Nephron (organoid): Measurements from ENCODE around the gene INTS3.
"Not testable (repeated sequence)": the region's sequence is repeated elsewhere in the genome, so short reads cannot be mapped to it uniquely, and the experiment has no call there.

Experiments used
- H3K27ac Mint-ChIP-seq, 3 experiments: 2 replicates each; pipeline ENCODE4 v1.8.0; 2020; ENCODE audit warnings: mixed read lengths in 3 of 3, mild to moderate bottlenecking in 2 of 3, moderate library complexity in 1 of 3
- H3K27me3 Mint-ChIP-seq: 2 replicates; pipeline ENCODE4 v1.8.0; 2021; ENCODE audit warnings: low read depth, mild to moderate bottlenecking, moderate library complexity, mixed read lengths
- H3K36me3 Mint-ChIP-seq: 2 replicates; pipeline ENCODE4 v1.8.0; 2020; ENCODE audit warnings: low read depth, mixed read lengths
- H3K4me1 Mint-ChIP-seq: 2 replicates; pipeline ENCODE4 v1.8.0; 2020; ENCODE audit warnings: mixed read lengths
- H3K4me3 Mint-ChIP-seq, 3 experiments: 2 replicates each; pipeline ENCODE4 v1.8.0; 2020; ENCODE audit warnings: mild to moderate bottlenecking in 3 of 3, mixed read lengths in 3 of 3, moderate library complexity in 2 of 3
- H3K9me3 Mint-ChIP-seq: 2 replicates; pipeline ENCODE4 v1.8.0; 2020; ENCODE audit warnings: mixed read lengths
- TF ChIP-seq, protein P1 (sequence below), 3 experiments: fragments of 200-600 bp; sonication (generic); IDR thresholded peaks; one replicate each; pipeline ENCODE4 v1.5.0; 2021; ENCODE audit warnings: antibody characterized with exemption in 3 of 3; ENCODE audit not compliant: unreplicated experiment in 3 of 3

Gene INTS3

DNA sequence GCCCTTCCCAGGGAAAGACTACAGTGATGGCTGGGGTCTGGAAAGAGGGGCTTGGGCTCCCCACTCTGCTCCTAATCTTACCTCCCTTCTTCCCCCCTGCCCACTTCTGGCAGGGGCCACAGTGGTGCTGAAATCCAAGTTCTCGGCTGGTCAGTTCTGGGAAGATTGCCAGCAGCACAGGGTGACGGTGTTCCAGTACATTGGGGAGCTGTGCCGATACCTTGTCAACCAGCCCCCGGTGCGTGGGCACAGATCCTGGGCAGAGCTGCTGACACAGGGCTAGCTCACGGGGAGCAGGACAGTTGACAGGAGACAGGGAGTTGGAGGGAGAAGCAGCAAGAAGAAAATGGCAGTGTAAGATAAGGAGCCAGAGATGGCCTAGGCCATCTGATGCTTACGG, 49.8 kb downstream of the INTS3 start:
- TF ChIP-seq, protein P1, sequence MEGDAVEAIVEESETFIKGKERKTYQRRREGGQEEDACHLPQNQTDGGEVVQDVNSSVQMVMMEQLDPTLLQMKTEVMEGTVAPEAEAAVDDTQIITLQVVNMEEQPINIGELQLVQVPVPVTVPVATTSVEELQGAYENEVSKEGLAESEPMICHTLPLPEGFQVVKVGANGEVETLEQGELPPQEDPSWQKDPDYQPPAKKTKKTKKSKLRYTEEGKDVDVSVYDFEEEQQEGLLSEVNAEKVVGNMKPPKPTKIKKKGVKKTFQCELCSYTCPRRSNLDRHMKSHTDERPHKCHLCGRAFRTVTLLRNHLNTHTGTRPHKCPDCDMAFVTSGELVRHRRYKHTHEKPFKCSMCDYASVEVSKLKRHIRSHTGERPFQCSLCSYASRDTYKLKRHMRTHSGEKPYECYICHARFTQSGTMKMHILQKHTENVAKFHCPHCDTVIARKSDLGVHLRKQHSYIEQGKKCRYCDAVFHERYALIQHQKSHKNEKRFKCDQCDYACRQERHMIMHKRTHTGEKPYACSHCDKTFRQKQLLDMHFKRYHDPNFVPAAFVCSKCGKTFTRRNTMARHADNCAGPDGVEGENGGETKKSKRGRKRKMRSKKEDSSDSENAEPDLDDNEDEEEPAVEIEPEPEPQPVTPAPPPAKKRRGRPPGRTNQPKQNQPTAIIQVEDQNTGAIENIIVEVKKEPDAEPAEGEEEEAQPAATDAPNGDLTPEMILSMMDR (IDR thresholded peaks at IDR 0.05; ENCODE audit: unreplicated experiment in 3 of 3) = no peak
- Mint-ChIP-seq H3K36me3 (peaks cover 9% of the 10 kb centered on the region), H3K9me3 (no peaks in the 10 kb centered on the region), H3K27me3 (peaks cover 10% of the 10 kb centered on the region), H3K4me3 (peak overlapping the region; percentile 29 to 80 (median 43)), H3K27ac (peak overlapping the region in 2 of 3 experiments; percentile 27 to 48), H3K4me1 (peaks cover 25% of the 10 kb centered on the region)

DNA sequence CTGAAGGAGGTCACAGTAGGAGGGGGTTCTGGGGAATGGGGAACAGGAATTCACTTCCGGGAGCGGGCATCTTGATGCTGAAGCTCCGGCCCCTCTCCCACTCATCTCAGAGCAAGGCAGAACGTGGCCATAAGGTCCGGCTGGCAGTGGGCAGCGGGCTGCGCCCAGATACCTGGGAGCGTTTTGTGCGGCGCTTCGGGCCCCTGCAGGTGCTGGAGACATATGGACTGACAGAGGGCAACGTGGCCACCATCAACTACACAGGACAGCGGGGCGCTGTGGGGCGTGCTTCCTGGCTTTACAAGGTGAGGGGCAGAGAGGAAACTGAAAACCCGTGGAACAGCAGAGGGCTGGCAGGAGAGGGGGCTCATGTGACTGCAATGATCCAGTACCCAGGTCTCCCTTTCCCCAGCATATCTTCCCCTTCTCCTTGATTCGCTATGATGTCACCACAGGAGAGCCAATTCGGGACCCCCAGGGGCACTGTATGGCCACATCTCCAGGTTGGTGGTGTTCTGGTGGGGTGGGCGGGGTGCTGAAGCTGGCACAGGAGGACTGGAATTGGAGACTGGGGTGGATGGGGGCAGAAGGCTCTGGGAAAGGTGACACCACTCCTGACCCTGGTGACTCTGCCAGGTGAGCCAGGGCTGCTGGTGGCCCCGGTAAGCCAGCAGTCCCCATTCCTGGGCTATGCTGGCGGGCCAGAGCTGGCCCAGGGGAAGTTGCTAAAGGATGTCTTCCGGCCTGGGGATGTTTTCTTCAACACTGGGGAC, 50.4 kb downstream of the INTS3 start:
- no peaks in the 10 kb centered on the region for H3K9me3 Mint-ChIP-seq
- H3K27me3 Mint-ChIP-seq = peaks cover 10% of the 10 kb centered on the region
- peaks cover 27% of the 10 kb centered on the region for H3K4me1 Mint-ChIP-seq
- TF ChIP-seq, protein P1 (IDR thresholded peaks at IDR 0.05; ENCODE audit: unreplicated experiment in 3 of 3) = no peak
- H3K36me3 Mint-ChIP-seq = peaks cover 9% of the 10 kb centered on the region
- H3K4me3 Mint-ChIP-seq = peak overlapping the region in 2 of 3 experiments; percentile 3 to 80
- H3K27ac Mint-ChIP-seq = peak overlapping the region in 2 of 3 experiments; percentile 27 to 48

GRCh38 chr1:153778824-153779519, 51.1 kb downstream of the INTS3 start:
- Mint-ChIP-seq H3K36me3 (peaks cover 7% of the 10 kb centered on the region), H3K9me3 (no peaks in the 10 kb centered on the region), H3K27me3 (peaks cover 10% of the 10 kb centered on the region), H3K27ac (peak overlapping the region in 1 of 3 experiments; percentile 23), H3K4me1 (peaks cover 22% of the 10 kb centered on the region), H3K4me3 (peak overlapping the region; percentile 3 to 36 (median 17))
- TF ChIP-seq, protein P1 (IDR thresholded peaks at IDR 0.05; ENCODE audit: unreplicated experiment in 3 of 3) = no peak

- H3K4me1 Mint-ChIP-seq = peaks cover 14% of the 10 kb centered on the region
- peaks cover 10% of the 10 kb centered on the region for H3K27me3 Mint-ChIP-seq
- TF ChIP-seq, protein P1 (IDR thresholded peaks at IDR 0.05; ENCODE audit: unreplicated experiment in 3 of 3) = no peak
- no peaks in the 10 kb centered on the region for H3K36me3 Mint-ChIP-seq
- peak overlapping the region in 1 of 3 experiments; percentile 23 for H3K27ac Mint-ChIP-seq
- no peaks in the 10 kb centered on the region for H3K9me3 Mint-ChIP-seq
- H3K4me3 Mint-ChIP-seq = peak overlapping the region; percentile 11 to 36 (median 21)
Observed at GRCh38 chr1:153779781-153780541, 52.1 kb downstream of the INTS3 start.

DNA sequence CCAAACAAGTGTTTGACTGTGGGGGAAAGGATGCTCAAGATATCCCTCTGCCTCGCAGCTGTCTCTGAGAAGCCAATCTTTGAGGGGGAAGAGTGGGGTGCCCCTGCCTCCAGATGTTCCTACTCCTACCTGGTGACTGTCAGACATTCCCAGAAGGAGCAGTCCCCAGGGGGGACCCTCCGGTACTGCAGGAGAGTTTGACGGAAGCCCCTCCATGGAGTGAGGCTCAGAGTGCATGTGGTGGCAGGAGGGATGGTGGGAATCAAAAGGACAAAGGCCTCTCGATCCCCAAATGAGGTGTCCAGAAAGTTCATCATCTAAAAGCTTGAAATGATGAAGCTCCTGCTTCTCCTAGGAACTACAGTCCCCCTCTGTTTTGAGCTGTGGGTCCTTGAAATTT, 52.7 kb downstream of the INTS3 start:
- peak overlapping the region in 1 of 3 experiments; percentile 49 for H3K4me3 Mint-ChIP-seq
- no peaks in the 10 kb centered on the region for H3K36me3 Mint-ChIP-seq
- peaks cover 10% of the 10 kb centered on the region for H3K27me3 Mint-ChIP-seq
- H3K27ac Mint-ChIP-seq = no peak overlapping the region
- no peaks in the 10 kb centered on the region for H3K9me3 Mint-ChIP-seq
- peaks cover 13% of the 10 kb centered on the region for H3K4me1 Mint-ChIP-seq
- TF ChIP-seq, protein P1 (IDR thresholded peaks at IDR 0.05; ENCODE audit: unreplicated experiment in 3 of 3) = no peak

- not testable (repeated sequence) for H3K36me3 Mint-ChIP-seq, H3K9me3 Mint-ChIP-seq, H3K4me1 Mint-ChIP-seq, H3K27me3 Mint-ChIP-seq
- peak overlapping the region; percentile 97 to 99 (median 99) for H3K27ac Mint-ChIP-seq
- H3K4me3 Mint-ChIP-seq = peak overlapping the region; percentile 90 to 94 (median 90)
Observed at GRCh38 chr1:153782648-153783047, 54.8 kb downstream of the INTS3 start.
